Testis (tissue), 3 donors: Measurements from ENCODE around the gene GRIK2. TPM values are rescaled to one million over a fixed set of nuclear protein-coding genes. Genes with fewer than 3 reads are reported as not detected.

Source experiments
- DNase-seq: peaks from one replicate; pipeline ENCODE4 v3.0.0-alpha.2; 2019
- H3K27ac ChIP-seq, 2 donors: fragments of 200-600 bp; sonication (generic); one replicate each; pipeline ENCODE4 v1.5.1; 2019
- H3K27me3 ChIP-seq: fragments of 200-600 bp; sonication (generic); one replicate; pipeline ENCODE4 v1.5.1; 2019
- H3K36me3 ChIP-seq: fragments of 200-600 bp; sonication (generic); one replicate; pipeline ENCODE4 v1.5.1; 2017; ENCODE audit warnings: low read depth; ENCODE audit errors: missing control alignments
- H3K4me1 ChIP-seq: fragments of 200-600 bp; sonication (generic); one replicate; pipeline ENCODE4 v1.5.1; 2019
- H3K4me3 ChIP-seq, 2 donors: fragments of 200-600 bp; sonication (generic); one replicate each; pipeline ENCODE4 v1.5.1; 2017 to 2019
- H3K9me3 ChIP-seq: fragments of 200-600 bp; sonication (generic); one replicate; pipeline ENCODE4 v1.5.1; 2017
- CTCF ChIP-seq, 3 experiments: fragments of 450-650 bp in 2 of 3; fragments of 200-600 bp in 1 of 3; sonication (generic) in 1 of 3; IDR thresholded peaks; one replicate each; pipeline ENCODE4 v1.5.1; 2016 to 2019; ENCODE audit warnings: antibody characterized with exemption in 3 of 3, mild to moderate bottlenecking in 2 of 3, moderate library complexity in 1 of 3
- POLR2A ChIP-seq: fragments of 450-650 bp; IDR thresholded peaks from one replicate; pipeline ENCODE4 v1.6.1; 2017; ENCODE audit warnings: antibody characterized with exemption, mild to moderate bottlenecking, moderate library complexity
- WGBS, 2 donors: methylation state at CpG; one replicate each; pipeline ENCODE4 v1.1.5; 2018; 5-methylcytosine and 5-hydroxymethylcytosine counted together
- intact Hi-C: fragments of 100-400 bp; cut with DNase I; formaldehyde crosslinking; loops from one replicate; pipeline ENCODE4 v1.15.1; 2023; ENCODE audit warnings: low total_unique reads
- polyA plus RNA-seq: library from polyadenylated mRNA; stranded (reverse); fragments of 350-450 nt; fragmentation: Illumina TruSeq; extraction: RNeasy Lipid Tissue Mini Kit (QIAGEN cat#74804); gene quantifications from one replicate; pipeline ENCODE4 v1.2.3, GENCODE V29; 2014; ENCODE audit warnings: low read depth, low replicate concordance; ENCODE audit not compliant: insufficient read depth
- total RNA-seq, 2 donors: library from RNA; depleted of rRNA; stranded (reverse); fragments of >200 nt; gene quantifications; one replicate each; pipeline ENCODE4 v1.2.3, GENCODE V29; 2016

Gene GRIK2
- total and polyA plus RNA-seq, 3 donors from 2014 or later, result 1.1 to 23.5 (median 12.4) TPM

- no peak for DNase-seq
- H3K27ac ChIP-seq, result no peak overlapping the region
- no peaks in the 10 kb centered on the region for H3K36me3 ChIP-seq
- intact Hi-C loops, result no loop called here
- no peak for TF ChIP-seq CTCF (IDR thresholded peaks at IDR 0.05)
- no peak for TF ChIP-seq POLR2A
- H3K9me3 ChIP-seq, result no peaks in the 10 kb centered on the region
- no peak overlapping the region for H3K4me3 ChIP-seq
- no peaks in the 10 kb centered on the region for H3K27me3 ChIP-seq
- no peaks in the 10 kb centered on the region for H3K4me1 ChIP-seq
Observed at GRCh38 chr6:101747160-101747559, 353.7 kb downstream of the GRIK2 start.

- Histone ChIP-seq H3K4me1 (no peaks in the 10 kb centered on the region), H3K9me3 (no peaks in the 10 kb centered on the region), H3K27ac (no peak overlapping the region), H3K27me3 (no peaks in the 10 kb centered on the region), H3K36me3 (no peaks in the 10 kb centered on the region), H3K4me3 (no peak overlapping the region)
- WGBS, 2 donors, result 40 to 56% methylated on average over 1 of the region's 1 CpG
- peak; percentile 54 for DNase-seq
- intact Hi-C loops, result no loop called here
- TF ChIP-seq CTCF (IDR thresholded peaks at IDR 0.05) (no peak), POLR2A (no peak)
Observed at GRCh38 chr6:101747716-101748115, 354.2 kb downstream of the GRIK2 start.

- Histone ChIP-seq H3K27me3 (no peaks in the 10 kb centered on the region), H3K4me1 (no peaks in the 10 kb centered on the region), H3K9me3 (no peaks in the 10 kb centered on the region), H3K36me3 (no peaks in the 10 kb centered on the region), H3K4me3 (no peak overlapping the region), H3K27ac (no peak overlapping the region)
- no peak for TF ChIP-seq CTCF (IDR thresholded peaks at IDR 0.05)
- no peak for TF ChIP-seq POLR2A
- 94 to 97% methylated on average over 1 of the region's 1 CpG for WGBS, 2 donors
- intact Hi-C loops, result no loop called here
- DNase-seq, result no peak
Observed at GRCh38 chr6:101755931-101756330, 362.4 kb downstream of the GRIK2 start.

GRCh38 chr6:101758368-101758767 lies 364.9 kb downstream of the GRIK2 start:
- TF ChIP-seq POLR2A, result no peak
- TF ChIP-seq CTCF (IDR thresholded peaks at IDR 0.05), result no peak
- H3K4me1 ChIP-seq, result peaks cover 4% of the 10 kb centered on the region
- H3K4me3 ChIP-seq, result no peak overlapping the region
- 69 to 72% methylated on average over 1 of the region's 1 CpG for WGBS, 2 donors
- no peak for DNase-seq
- no peaks in the 10 kb centered on the region for H3K36me3 ChIP-seq
- no peaks in the 10 kb centered on the region for H3K9me3 ChIP-seq
- no peaks in the 10 kb centered on the region for H3K27me3 ChIP-seq
- no peak overlapping the region for H3K27ac ChIP-seq
- intact Hi-C loops, result no loop called here

- no peak for TF ChIP-seq CTCF (IDR thresholded peaks at IDR 0.05)
- Histone ChIP-seq H3K4me1 (peaks cover 4% of the 10 kb centered on the region), H3K27ac (peak overlapping the region; percentile 39), H3K27me3 (no peaks in the 10 kb centered on the region), H3K9me3 (no peaks in the 10 kb centered on the region), H3K36me3 (no peaks in the 10 kb centered on the region), H3K4me3 (no peak overlapping the region)
- no peak for DNase-seq
- intact Hi-C loops, result no loop called here
Observed at GRCh38 chr6:101760843-101761621, 367.5 kb downstream of the GRIK2 start.
